Hepatocyte (in vitro differentiated cells): ENCODE data around the gene HMCN1. TPM values are rescaled to one million over a fixed set of nuclear protein-coding genes. Genes with fewer than 3 reads are reported as not detected.

Experiments
- DNase-seq: peaks from one replicate; pipeline ENCODE4 v3.0.0-alpha.2; 2016; ENCODE audit warnings: low spot score
- H2AFZ ChIP-seq: fragments of 200-600 bp; sonication (generic); 2 replicates; pipeline ENCODE4 v1.6.0; 2016; ENCODE audit warnings: antibody characterized with exemption, mild to moderate bottlenecking
- H3K27ac ChIP-seq: fragments of 200-600 bp; sonication (generic); 2 replicates; pipeline ENCODE4 v1.5.1; 2016; ENCODE audit warnings: mild to moderate bottlenecking
- H3K27me3 ChIP-seq: fragments of 200-600 bp; sonication (generic); 2 replicates; pipeline ENCODE4 v1.6.1; 2016
- H3K36me3 ChIP-seq: fragments of 200-600 bp; sonication (generic); replicated peaks from 2 replicates; pipeline ENCODE4 v1.5.1; 2016; ENCODE audit warnings: low read depth; ENCODE audit not compliant: insufficient read depth
- H3K4me1 ChIP-seq: fragments of 200-600 bp; sonication (generic); 2 replicates; pipeline ENCODE4 v1.5.1; 2016; ENCODE audit warnings: mild to moderate bottlenecking, moderate library complexity; ENCODE audit not compliant: insufficient read depth
- H3K4me2 ChIP-seq: fragments of 200-600 bp; sonication (generic); 2 replicates; pipeline ENCODE4 v1.6.0; 2016
- H3K4me3 ChIP-seq: fragments of 200-600 bp; sonication (generic); 2 replicates; pipeline ENCODE4 v1.5.1; 2016; ENCODE audit warnings: mild to moderate bottlenecking
- H3K79me2 ChIP-seq: fragments of 200-600 bp; sonication (generic); 2 replicates; pipeline ENCODE4 v1.6.0; 2017; ENCODE audit warnings: mild to moderate bottlenecking
- H3K9me2 ChIP-seq: fragments of 200-600 bp; sonication (generic); replicated peaks from 2 replicates; pipeline ENCODE4 v1.6.0; 2017; ENCODE audit warnings: mild to moderate bottlenecking; ENCODE audit not compliant: insufficient read depth
- H3K9me3 ChIP-seq: fragments of 200-600 bp; sonication (generic); 2 replicates; pipeline ENCODE4 v1.5.1; 2016; ENCODE audit warnings: low read depth, mild to moderate bottlenecking
- H4K20me1 ChIP-seq: fragments of 200-600 bp; sonication (generic); 2 replicates; pipeline ENCODE4 v1.6.0; 2016; ENCODE audit warnings: mild to moderate bottlenecking; ENCODE audit not compliant: insufficient read depth, poor library complexity, severe bottlenecking
- CTCF ChIP-seq: fragments of 200-600 bp; sonication (generic); IDR thresholded peaks from 2 replicates; pipeline ENCODE4 v1.5.1; 2016; ENCODE audit warnings: antibody characterized with exemption, mild to moderate bottlenecking; ENCODE audit not compliant: poor library complexity
- EZH2 ChIP-seq: fragments of 200-600 bp; sonication (generic); IDR thresholded peaks from 2 replicates; pipeline ENCODE4 v1.6.1; 2016; ENCODE audit warnings: antibody characterized with exemption, mild to moderate bottlenecking, borderline replicate concordance
- EZH2phosphoT487 ChIP-seq: fragments of 200-600 bp; sonication (generic); IDR thresholded peaks from one replicate; pipeline ENCODE4 v1.6.1; 2018; ENCODE audit warnings: antibody characterized with exemption, mild to moderate bottlenecking, low read depth, moderate library complexity; ENCODE audit not compliant: unreplicated experiment, severe bottlenecking
- WGBS: methylation state at CpG from one replicate; pipeline ENCODE4 v1.1.6; 2016; ENCODE audit warnings: low lambda C conversion rate; ENCODE audit errors: missing lambda C conversion rate; 5-methylcytosine and 5-hydroxymethylcytosine counted together
- polyA plus RNA-seq: library from polyadenylated mRNA; unstranded; fragments of >200 nt; fragmentation: Nextera tagmentation; extraction: Ambion mirVana; gene quantifications from 2 replicates; pipeline ENCODE4 v1.2.1, GENCODE V29; 2016
- total RNA-seq: library from RNA; depleted of rRNA; stranded (reverse); fragments of >200 nt; gene quantifications from 2 replicates; pipeline ENCODE4 v1.2.3, GENCODE V29; 2014

The HMCN1 gene
- total and polyA plus RNA-seq, 2 experiments from 2014 or later, result 2.3 to 13.4 TPM

- H2AFZ ChIP-seq, result no peak overlapping the region
- H3K9me2 ChIP-seq, result no peaks in the 10 kb centered on the region
- H3K4me3 ChIP-seq, result no peak overlapping the region
- no peaks in the 10 kb centered on the region for H3K4me1 ChIP-seq
- H4K20me1 ChIP-seq, result no peaks in the 10 kb centered on the region
- no peak overlapping the region for H3K4me2 ChIP-seq
- no peak for DNase-seq
- H3K9me3 ChIP-seq, result no peaks in the 10 kb centered on the region
- H3K27ac ChIP-seq, result no peak overlapping the region
- no peaks in the 10 kb centered on the region for H3K36me3 ChIP-seq
- TF ChIP-seq EZH2phosphoT487, result no peak
- TF ChIP-seq EZH2, result no peak
- 95% methylated on average over 5 of the region's 5 CpGs for WGBS
- no peaks in the 10 kb centered on the region for H3K79me2 ChIP-seq
- no peaks in the 10 kb centered on the region for H3K27me3 ChIP-seq
Observed at GRCh38 chr1:186202271-186202764, 468.1 kb downstream of the HMCN1 start.

DNA sequence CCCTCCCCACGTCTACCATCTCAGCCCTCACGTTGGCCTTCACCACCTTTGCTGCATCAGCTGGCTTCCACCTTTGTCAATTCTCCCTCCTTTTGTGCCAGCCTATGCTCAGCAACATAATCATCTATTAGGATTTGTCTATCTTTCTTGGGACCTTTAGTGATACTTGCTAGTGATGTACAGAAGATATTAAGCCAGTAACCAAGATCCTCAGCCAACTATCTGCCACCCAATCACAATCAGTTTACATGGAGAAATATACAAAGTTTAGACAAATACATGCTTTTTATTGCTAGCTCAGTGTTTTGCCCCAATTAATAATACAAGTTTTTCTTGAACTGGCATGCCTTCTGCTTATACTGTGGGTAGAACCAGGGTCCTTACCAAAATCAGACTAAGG, 468.6 kb downstream of the HMCN1 start:
- Histone ChIP-seq H3K4me2 (no peak overlapping the region), H3K4me3 (no peak overlapping the region), H3K79me2 (no peaks in the 10 kb centered on the region), H3K9me2 (no peaks in the 10 kb centered on the region), H3K27me3 (no peaks in the 10 kb centered on the region), H3K9me3 (no peaks in the 10 kb centered on the region), H3K27ac (no peak overlapping the region), H3K36me3 (no peaks in the 10 kb centered on the region), H3K4me1 (no peaks in the 10 kb centered on the region), H4K20me1 (no peaks in the 10 kb centered on the region), H2AFZ (no peak overlapping the region)
- DNase-seq, result no peak
- TF ChIP-seq EZH2 (no peak), EZH2phosphoT487 (no peak), CTCF (no peak)
- WGBS, result 92% methylated on average over 2 of the region's 2 CpGs

DNA sequence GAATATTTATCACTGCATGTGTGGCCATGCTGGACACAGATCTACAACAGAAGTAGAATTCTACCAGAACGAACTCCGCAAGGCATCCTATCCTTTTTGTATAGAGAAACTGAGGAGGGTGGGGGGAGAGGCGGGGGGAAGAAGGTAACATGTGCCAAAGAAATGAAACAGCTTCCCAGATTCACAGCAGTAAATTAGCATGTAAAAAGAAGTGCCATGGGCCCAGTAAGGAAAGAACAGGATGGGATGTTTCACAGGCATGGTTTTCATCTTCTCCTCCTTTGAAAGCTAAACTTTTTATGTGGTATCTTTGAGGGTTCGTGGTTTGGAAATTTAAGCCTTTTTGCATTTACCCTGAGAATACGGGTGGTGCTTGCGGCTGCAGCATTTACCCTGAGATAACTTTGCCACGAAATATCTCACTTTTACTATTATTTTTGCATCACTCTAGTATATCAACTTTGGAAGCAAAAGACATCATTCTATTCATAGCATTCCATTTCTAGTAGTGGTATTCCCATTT, 471.9 kb downstream of the HMCN1 start:
- H3K9me2 ChIP-seq, result no peaks in the 10 kb centered on the region
- H3K27me3 ChIP-seq, result no peaks in the 10 kb centered on the region
- no peaks in the 10 kb centered on the region for H3K4me1 ChIP-seq
- DNase-seq, result no peak
- H3K9me3 ChIP-seq, result no peaks in the 10 kb centered on the region
- no peak overlapping the region for H3K4me3 ChIP-seq
- 73% methylated on average over 7 of the region's 7 CpGs for WGBS
- no peaks in the 10 kb centered on the region for H4K20me1 ChIP-seq
- H3K36me3 ChIP-seq, result no peaks in the 10 kb centered on the region
- TF ChIP-seq EZH2, result no peak
- TF ChIP-seq CTCF, result no peak
- TF ChIP-seq EZH2phosphoT487, result no peak
- no peak overlapping the region for H3K4me2 ChIP-seq
- no peak overlapping the region for H2AFZ ChIP-seq
- no peak overlapping the region for H3K27ac ChIP-seq
- no peaks in the 10 kb centered on the region for H3K79me2 ChIP-seq

GRCh38 chr1:186207391-186208085, 473.3 kb downstream of the HMCN1 start:
- TF ChIP-seq EZH2 (no peak), CTCF (no peak), EZH2phosphoT487 (no peak)
- no peaks in the 10 kb centered on the region for H3K27me3 ChIP-seq
- DNase-seq, result no peak
- no peaks in the 10 kb centered on the region for H4K20me1 ChIP-seq
- H3K4me1 ChIP-seq, result no peaks in the 10 kb centered on the region
- H3K9me3 ChIP-seq, result no peaks in the 10 kb centered on the region
- H3K4me2 ChIP-seq, result no peak overlapping the region
- no peak overlapping the region for H3K27ac ChIP-seq
- H3K79me2 ChIP-seq, result no peaks in the 10 kb centered on the region
- no peaks in the 10 kb centered on the region for H3K9me2 ChIP-seq
- no peak overlapping the region for H3K4me3 ChIP-seq
- no peak overlapping the region for H2AFZ ChIP-seq
- H3K36me3 ChIP-seq, result no peaks in the 10 kb centered on the region
- WGBS, result 79% methylated on average over 4 of the region's 4 CpGs
